Measurements from ENCODE around the gene ATF6B. TPM values are rescaled to one million over a fixed set of nuclear protein-coding genes. Genes with fewer than 3 reads are reported as not detected.

The ATF6B gene
- total RNA-seq, 1 donor from 2014 or later, result 95.0 TPM

DNA sequence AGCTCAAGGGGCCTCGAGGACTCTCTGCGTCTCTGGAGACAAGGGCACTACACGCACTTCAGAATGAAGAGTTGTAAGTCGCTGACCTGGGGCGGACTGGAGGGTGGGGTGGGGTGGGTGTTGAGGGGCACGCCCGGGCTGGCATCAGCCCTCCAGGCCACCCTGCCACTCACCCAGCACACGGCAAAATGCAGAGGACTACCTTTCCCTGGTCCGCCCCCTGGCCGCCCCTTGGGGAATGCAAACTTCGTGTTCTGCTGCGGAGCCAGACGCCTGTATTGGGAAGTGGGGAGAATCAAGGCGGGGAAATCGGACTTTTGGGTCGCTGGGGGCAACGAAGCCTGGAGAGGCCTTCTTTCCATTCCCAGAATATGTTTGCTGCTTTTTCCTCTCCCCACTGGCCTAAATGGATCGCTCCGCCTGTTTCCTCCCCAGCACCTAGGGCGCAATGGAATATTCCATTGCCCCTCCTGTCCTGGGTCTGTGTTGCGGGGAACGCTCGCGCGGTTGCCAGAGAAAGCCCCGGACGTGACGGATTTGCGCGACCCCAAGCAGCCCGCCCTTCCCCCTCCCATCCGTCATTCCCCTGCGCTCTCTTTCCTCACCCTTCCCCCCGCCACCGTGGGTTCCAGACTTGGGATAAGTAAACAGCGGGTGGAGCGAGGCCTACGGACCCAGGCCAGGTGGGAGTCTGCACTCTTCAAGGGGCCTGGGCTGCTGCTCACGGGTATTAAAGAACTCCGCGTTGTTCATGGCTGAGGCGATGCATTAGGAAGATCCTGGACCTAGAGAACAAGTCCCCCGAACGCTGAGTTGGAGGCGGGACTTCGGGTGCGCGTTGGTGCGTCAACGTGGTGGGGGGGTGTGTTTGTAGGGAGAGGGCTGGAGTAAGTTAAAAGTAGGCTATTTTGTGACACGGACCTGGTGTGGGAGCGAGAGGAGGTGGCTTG lies 25.8 kb upstream of the ATF6B start, which contains the start of gene PPT2:
PPT2 (plus strand) TSS at position 578 of the 950 bp plus-strand sequence. CDS start 454 bp downstream, outside the sequence.
- H3K4me3 Mint-ChIP-seq (ENCODE audit: low read depth), result peak within 1 kb of the TSS; percentile 99
- H3K27me3 Mint-ChIP-seq, result peaks cover 13% of the 10 kb centered on the region
- H3K36me3 Mint-ChIP-seq (ENCODE audit: insufficient read depth), result peaks cover 17% of the 10 kb centered on the region
- TF ChIP-seq, protein P1, sequence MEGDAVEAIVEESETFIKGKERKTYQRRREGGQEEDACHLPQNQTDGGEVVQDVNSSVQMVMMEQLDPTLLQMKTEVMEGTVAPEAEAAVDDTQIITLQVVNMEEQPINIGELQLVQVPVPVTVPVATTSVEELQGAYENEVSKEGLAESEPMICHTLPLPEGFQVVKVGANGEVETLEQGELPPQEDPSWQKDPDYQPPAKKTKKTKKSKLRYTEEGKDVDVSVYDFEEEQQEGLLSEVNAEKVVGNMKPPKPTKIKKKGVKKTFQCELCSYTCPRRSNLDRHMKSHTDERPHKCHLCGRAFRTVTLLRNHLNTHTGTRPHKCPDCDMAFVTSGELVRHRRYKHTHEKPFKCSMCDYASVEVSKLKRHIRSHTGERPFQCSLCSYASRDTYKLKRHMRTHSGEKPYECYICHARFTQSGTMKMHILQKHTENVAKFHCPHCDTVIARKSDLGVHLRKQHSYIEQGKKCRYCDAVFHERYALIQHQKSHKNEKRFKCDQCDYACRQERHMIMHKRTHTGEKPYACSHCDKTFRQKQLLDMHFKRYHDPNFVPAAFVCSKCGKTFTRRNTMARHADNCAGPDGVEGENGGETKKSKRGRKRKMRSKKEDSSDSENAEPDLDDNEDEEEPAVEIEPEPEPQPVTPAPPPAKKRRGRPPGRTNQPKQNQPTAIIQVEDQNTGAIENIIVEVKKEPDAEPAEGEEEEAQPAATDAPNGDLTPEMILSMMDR (IDR thresholded peaks at IDR 0.05; ENCODE audit: unreplicated experiment), result peak; percentile 38
- H3K4me1 Mint-ChIP-seq (ENCODE audit: low read depth), result peaks cover 28% of the 10 kb centered on the region
- peak within 1 kb of the TSS; percentile 98 for H3K27ac Mint-ChIP-seq
- peak; percentile 75 for DNase-seq (ENCODE audit: low spot score, unreplicated experiment)
- H3K9me3 Mint-ChIP-seq (ENCODE audit: low read depth), result no peaks in the 10 kb centered on the region

DNA sequence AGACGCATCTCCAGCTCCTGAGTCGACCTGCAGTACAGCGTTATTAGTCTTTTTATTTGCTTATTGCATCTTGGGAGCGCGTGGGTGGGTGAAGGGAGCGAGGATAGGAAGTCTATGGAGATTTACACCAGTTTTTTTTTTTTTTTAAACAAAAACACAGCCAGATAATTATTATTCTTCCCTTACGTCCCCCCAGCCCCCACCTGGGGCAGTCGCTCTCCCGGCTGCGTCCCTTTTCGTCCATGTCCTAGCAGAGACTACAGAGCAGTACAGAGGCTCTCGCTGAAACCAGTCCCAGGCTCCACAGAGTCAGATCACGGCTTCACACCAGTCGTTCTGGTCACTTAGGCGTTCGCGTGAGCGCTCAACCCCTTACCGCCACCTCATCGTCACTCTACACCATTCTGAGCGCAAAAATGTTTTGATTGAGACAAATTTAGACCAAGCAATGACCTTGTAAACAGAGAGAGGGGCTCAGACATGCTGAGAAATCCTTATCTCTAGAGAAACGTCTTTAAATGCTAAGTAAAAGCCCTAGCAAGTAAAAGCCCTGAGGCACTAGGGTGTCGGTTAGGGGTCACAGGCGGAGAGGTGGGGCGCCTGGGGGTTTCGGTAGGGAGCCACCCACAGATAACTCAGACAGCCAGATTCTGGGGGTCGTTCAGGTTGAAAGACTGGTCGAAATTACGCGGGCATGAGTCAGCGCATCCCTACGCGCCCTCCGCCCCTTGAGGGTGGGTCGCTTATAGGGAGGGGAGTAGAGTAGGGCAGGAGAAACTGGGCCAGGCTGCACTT lies 24.9 kb upstream of the ATF6B start:
- TF ChIP-seq, protein P1 (IDR thresholded peaks at IDR 0.05; ENCODE audit: unreplicated experiment), result no peak
- Mint-ChIP-seq H3K27ac (peak overlapping the region; percentile 98), H3K4me1 (ENCODE audit: low read depth) (peaks cover 26% of the 10 kb centered on the region), H3K4me3 (ENCODE audit: low read depth) (peak overlapping the region; percentile 99), H3K36me3 (ENCODE audit: insufficient read depth) (peaks cover 12% of the 10 kb centered on the region), H3K9me3 (ENCODE audit: low read depth) (no peaks in the 10 kb centered on the region), H3K27me3 (peaks cover 13% of the 10 kb centered on the region)
- peak; percentile 21 for DNase-seq (ENCODE audit: low spot score, unreplicated experiment)

DNA sequence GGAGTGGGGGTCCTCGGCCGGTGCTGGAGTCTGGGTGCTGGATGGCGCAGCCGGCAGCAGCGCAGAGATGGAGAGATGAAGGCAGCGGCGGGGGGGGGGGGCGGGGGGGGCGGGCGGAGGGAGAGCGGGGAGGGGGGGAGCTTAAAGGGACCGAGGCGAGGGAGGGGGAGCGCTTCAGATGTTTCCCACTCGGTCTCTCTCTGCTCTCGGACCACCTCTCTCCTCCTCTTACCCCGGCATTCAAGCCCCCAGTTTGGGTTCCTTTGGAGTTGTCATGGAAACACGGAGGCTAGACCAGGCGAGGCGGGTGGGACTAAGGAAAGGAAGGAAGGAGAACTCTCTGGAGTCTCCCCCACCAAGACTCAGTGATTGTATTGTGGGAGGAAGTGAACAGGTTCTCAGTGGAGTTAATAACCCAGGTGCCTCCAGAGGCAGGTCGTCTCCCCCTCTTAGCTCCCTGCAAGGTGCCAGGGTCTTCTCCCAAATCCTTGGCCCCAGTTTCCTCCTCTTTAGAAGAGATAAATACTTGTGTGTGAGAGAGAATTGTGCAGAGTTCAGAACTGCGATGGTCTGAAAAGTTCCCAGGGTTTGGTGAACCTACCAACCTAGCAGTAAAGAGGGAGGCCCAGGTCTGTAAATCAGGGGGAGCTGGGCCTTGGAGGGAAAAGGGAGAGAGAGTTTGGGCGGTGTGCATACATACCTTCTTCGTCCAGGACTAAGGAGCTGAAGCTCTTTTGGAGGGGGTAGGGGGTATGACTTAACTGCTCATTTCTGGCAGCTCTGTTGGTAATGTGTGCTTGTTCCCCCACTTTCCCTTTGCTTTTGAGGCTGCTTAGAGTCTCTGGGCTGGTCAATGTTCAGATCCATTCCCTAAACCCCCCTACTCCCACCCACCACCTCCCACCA lies 24.1 kb upstream of the ATF6B start, which contains the start of gene PRRT1:
PRRT1 (minus strand) TSS at position 77 of the 906 bp plus-strand sequence. CDS start 112 bp downstream, outside the sequence.
- Mint-ChIP-seq H3K36me3 (ENCODE audit: insufficient read depth) (peaks cover 6% of the 10 kb centered on the region), H3K4me3 (ENCODE audit: low read depth) (peak within 1 kb of the TSS; percentile 99), H3K4me1 (ENCODE audit: low read depth) (peaks cover 26% of the 10 kb centered on the region), H3K27ac (peak within 1 kb of the TSS; percentile 98), H3K27me3 (peaks cover 13% of the 10 kb centered on the region), H3K9me3 (ENCODE audit: low read depth) (no peaks in the 10 kb centered on the region)
- no peak for DNase-seq (ENCODE audit: low spot score, unreplicated experiment)
- TF ChIP-seq, protein P1 (IDR thresholded peaks at IDR 0.05; ENCODE audit: unreplicated experiment), result no peak

DNA sequence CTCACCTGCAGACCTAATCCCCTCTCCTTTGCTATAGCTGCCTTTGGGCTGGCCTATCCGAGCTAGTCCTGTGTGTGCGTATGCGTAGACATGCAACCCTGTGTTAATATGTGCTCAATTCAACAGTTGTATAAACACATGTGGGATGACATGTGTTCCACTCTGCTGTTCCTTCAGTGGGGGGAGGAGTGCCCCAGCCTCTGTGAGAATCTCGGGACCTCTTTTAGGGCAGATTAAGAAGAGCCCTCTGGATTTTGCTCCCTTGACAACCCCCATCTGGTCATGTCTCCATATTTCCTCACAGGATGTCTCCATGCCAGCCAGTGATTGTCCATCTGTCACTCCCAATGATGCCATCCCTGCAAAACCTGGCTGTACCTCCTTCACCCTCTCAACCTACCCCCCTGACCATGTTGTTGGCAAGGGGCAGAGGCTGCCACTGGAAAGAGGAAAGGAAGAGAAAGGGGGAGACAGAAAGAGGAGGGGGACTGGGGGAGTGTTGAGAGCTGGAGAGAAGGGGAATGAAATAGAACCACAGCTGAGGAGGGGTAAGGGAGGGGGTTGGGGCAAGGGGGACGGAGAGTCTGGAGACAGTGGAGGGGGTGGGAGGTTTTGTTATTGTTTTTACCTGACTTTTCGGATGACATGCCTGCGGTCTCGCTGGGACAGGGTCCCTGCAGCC lies 23.3 kb upstream of the ATF6B start:
- no peaks in the 10 kb centered on the region for H3K9me3 Mint-ChIP-seq (ENCODE audit: low read depth)

More for the DNA sequence above, 23.3 kb upstream of the ATF6B start:
- Mint-ChIP-seq H3K4me3 (ENCODE audit: low read depth) (peak overlapping the region; percentile 33), H3K36me3 (ENCODE audit: insufficient read depth) (peaks cover 6% of the 10 kb centered on the region), H3K27ac (peak overlapping the region; percentile 73), H3K27me3 (peaks cover 13% of the 10 kb centered on the region), H3K4me1 (ENCODE audit: low read depth) (peaks cover 32% of the 10 kb centered on the region)
- no peak for DNase-seq (ENCODE audit: low spot score, unreplicated experiment)
- TF ChIP-seq, protein P1 (IDR thresholded peaks at IDR 0.05; ENCODE audit: unreplicated experiment), result no peak

Measured in progenitor cell of endocrine pancreas (in vitro differentiated cells).